IPS-18c (cell line): Measurements from ENCODE around the gene TMEM9.

Experiments
- H3K4me3 ChIP-seq: 2 replicates; pipeline ENCODE4 v1.7.0; 2013; ENCODE audit warnings: low read depth, mild to moderate bottlenecking, low read length, moderate library complexity; ENCODE audit not compliant: insufficient read depth
- H3K9me3 ChIP-seq: one replicate; pipeline ENCODE4 v1.6.1; 2013; ENCODE audit warnings: mild to moderate bottlenecking, low read length, moderate library complexity; ENCODE audit not compliant: control insufficient read depth, insufficient read depth

TMEM9 gene

DNA sequence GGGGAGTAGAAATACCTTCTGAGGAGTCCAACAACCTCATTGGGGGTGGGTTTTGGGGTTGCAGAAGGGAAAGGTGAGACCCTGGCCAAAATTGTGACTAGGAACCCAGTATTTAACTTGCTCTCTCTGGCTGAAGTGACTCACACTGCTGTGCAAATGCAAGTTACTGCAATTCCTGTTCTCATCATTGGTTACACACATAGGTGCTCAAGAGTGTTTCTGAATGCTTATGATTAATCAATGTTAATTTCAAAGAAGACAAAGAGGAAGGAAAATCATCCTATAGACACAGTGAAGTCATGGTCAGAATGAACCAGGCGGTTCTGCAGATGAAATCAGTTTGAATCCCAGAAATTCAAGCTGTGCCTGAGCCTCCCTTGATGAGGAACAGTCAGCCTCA is 30.4 kb downstream of the TMEM9 start:
- no peaks in the 10 kb centered on the region for H3K9me3 ChIP-seq
- H3K4me3 ChIP-seq, result no peak overlapping the region

DNA sequence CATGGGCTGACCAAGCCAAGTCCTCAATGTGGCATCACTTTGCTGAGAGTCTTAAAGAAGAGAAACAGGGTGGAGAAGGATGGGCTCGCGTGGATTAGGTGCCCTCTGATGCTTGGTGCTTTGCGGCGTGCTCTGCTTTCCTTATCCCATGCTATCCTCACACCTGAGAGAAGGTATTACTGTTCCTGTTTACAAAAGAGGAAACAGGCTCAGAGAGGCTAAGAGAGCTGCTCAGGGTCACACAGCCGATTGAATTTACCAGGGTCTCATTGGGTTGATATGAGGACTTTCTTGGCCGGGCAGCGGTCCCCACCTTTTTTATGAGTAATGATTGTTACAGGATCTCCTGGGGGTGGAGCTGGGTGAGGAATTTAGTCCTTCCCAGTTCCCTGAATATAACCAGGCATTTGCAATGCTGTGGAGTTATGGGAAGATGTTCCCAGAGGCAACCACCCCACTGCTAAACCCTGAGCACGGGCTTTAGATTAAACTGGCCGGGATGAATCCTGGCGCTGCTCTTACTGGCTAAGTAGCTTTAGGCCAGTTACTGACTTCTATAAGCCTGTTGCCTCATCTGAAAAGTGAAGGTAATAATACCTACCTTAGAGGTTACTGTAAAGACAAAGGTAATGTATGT is 31.8 kb downstream of the TMEM9 start:
- no peaks in the 10 kb centered on the region for H3K9me3 ChIP-seq
- no peak overlapping the region for H3K4me3 ChIP-seq

DNA sequence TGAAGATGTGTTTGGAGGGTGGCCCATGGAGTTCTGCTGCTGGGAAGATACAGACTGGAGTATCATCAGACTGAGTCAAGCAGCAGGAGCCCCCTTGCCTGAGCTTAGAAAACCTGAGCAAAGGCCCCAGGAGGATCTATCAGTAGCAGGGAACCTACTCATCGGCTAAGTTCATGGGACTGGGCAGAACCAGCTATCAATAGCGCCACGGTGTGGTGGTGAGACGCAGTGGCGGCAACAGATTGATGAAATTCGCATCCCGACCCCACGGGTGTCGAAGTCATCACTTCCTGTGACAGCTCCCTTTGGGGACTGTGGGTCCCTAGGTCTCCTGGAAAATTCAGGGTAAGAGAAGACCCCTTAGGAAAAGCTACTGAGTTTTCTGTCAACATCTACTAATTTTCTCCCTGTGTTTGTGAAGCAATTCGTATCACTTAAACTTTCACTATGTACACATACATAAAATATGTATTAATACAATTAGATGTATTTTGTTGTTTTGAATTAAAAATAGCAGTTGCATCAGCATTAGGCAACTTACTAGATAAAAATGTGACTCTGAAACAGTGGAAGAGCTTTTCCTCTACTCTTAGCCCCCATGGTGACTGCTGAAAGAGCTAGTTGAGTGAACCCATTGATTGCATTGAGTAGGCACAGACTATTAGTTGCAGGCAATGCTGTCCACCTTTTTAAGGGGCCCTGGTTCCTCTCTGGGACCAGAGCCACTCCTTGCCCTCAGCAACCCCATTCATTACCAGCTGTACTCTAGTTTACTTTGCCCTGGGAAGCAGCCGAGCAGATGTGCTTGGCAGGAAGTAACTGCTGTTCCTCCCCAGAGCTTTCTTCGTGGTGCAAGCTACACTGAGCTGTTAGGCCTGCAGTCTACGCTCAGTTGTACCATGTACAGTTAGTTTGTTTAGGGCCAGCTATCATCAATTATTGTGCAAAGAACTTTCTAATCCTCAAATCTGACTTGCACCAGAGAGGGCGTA is 34.8 kb downstream of the TMEM9 start:
- Histone ChIP-seq H3K4me3 (no peak overlapping the region), H3K9me3 (no peaks in the 10 kb centered on the region)

DNA sequence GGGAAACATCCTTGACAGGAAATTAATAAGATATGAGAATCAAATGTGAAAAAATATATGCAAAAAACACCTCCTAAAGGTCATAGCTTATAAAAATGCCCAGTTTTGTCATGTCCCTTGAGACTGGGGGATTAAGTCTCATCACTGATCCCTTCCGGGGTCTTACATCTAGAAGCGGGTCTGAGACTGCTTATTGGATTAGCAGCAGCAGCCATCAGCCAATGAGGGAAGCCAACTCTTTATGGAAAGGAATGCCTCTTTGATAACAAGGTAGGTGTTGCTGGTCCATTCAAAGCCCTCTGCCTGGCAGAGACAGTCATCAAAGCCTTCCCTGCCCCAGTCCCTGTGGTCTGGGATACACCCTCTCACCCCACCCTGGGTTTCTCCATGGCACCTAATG is 38.2 kb downstream of the TMEM9 start:
- H3K9me3 ChIP-seq, result no peaks in the 10 kb centered on the region
- H3K4me3 ChIP-seq, result no peak overlapping the region

DNA sequence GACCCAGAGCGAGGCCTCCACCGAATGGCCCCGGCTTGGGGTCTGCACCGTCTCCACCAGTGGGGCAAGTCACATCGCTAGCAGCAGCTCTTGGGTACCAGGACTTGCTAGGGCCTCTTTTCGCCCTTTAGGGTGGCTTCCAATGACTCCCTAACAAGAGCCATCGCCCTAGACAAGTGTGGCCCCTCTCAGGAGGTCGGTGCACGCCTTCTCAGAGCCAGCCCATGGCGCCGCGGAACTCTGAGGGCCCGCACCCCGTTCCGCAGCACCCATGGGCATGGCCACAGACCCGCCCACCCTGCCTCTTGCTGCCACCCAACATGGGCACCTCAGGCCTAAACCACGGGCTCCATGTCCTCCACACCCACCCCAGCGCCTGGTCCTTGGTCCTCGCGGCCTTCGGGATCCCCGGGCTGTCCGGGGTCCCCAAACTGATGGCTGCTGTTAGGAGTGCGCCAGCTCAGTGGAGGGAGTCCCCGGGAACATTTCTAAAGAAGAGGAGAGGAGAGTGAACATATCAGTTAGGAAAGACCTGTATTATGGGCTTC is 38.8 kb downstream of the TMEM9 start:
- H3K9me3 ChIP-seq, result no peaks in the 10 kb centered on the region
- H3K4me3 ChIP-seq, result no peak overlapping the region

DNA sequence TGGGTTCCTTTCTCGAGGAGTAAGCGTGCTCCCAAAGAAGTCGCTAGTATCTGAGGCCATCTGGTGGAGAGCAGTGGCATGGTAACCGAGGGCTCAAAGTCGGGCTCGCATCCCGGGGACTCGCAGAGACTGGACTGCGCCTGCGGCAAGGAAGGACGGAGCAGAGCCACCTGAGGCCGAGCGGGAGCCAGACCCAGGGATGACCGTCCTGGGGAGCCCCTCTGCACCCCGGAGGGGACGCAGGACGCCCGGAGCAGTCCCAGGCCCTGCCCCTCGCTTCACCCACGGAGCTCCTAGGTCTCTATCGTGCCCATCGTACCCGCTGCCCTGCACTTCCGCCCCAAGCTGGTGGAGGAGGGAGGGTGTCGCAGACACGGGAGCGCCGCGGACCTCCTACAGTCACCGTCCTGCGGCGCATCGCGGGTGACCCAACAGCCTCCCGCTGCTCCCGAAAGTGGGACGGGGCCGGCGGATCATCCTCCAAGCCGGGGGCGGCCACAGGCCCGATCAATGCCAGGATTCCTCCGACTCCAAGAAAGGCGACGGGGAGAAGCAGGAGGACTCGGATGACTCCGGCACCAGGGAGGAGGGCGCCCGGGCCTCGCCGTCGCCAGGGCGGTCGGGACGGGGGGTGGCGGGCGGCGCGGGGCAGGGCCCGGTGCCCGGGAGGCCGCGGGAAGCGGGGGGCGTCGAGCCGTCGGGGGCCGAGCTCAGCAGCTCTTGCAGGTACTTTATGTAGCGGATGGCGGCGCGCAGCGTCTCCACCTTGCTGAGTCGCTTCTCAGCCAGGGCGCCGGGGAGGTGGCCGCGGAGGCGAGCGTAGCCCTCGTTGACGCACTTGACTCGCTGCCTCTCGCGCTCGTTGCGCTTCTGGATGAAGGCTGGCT is 39.8 kb downstream of the TMEM9 start:
- Histone ChIP-seq H3K9me3 (no peaks in the 10 kb centered on the region), H3K4me3 (peak overlapping the region; percentile 78)

DNA sequence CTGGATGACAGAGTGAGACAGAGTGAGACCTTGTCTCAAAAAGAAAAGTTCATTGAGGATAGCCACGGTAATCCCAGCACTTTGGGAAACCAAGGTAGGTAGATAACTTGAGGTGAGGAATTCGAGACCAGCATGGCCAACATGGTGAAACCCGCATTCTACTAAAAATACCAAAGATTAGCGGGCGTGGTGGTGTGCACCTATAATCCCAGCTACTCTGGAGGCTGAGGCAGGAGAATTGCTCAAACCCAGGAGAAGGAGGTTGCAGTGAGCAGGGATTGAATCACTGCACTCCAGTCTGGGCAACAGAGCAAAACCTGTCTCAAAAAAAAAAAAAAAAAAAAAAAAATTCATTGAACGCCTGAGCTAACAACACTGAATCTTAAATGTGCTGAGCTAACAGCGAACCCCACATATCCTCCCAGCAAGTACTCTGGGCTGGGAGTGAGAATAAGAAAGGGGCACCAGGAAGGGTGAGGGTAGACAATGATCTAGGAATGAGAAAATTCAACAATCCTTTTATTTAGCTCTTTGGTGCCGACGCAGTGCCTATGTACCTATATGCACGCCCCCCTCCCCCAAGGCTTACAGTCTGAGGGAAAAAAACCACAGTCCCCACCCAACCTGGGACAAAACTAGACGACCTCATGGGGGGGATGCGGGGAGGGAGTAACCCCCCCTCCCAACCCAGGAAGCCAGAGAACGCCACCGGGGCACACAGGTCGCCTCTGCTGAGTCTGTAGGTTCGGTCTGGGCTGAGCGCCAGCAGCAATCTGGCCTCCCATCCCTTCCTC is 40.6 kb downstream of the TMEM9 start:
- Histone ChIP-seq H3K4me3 (0 out of 2 replicates have a peak overlapping the region, but pooled peaks have one; percentile 78), H3K9me3 (no peaks in the 10 kb centered on the region)

DNA sequence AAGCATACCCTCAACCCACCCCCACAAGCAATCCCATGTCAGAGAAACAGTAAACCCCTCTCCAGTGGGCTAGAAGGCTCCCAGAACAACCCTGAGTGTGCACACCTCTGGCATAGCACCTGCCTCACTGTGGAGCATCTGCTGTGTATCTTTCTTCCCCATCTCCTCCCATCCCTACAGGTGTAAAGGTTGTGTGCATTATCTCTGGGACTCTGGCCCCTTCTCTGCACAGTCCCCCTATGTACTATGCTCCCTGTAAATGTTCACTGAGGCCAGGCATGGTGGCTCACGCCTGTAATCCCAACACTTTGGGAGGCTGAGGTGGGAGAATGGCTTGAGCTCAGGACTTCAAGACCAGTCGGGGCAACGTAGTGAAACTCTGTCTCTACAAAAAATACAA is 41.3 kb downstream of the TMEM9 start:
- Histone ChIP-seq H3K9me3 (no peaks in the 10 kb centered on the region), H3K4me3 (no peak overlapping the region)

DNA sequence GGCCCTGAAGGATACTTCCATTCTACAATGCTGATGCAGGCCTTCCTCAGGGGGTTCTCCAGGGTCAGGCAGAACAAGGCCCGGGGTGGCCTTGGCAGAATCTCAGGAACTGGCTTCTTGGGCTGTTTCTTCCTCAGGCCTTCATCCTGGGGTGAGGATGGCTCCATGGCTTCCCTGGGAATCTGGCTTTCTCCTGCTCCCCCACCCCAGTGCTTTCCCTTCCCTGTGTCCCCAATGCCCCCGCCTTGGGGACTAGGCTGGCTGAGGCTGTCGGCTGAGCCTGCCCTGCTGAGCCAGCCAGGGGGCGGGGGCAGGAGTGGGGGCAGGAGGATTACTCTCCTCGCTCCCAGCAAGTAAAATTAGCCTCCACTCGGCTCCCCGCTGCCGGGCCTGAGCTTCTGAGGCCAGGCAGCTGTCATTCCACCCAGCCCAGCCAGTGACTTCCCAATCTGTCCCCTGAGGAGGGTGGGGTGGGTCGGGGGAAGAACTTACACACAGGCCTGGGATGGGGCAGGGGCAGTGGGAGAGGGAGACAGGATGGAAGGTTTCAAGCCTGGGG is 42.0 kb downstream of the TMEM9 start, which contains the start of gene CACNA1S:
CACNA1S (minus strand) TSS at position 254 of the 559 bp plus-strand sequence; CDS start at position 167, 87 bp downstream.
- no peak within 1 kb of the TSS for H3K4me3 ChIP-seq
- H3K9me3 ChIP-seq, result no peaks in the 10 kb centered on the region

DNA sequence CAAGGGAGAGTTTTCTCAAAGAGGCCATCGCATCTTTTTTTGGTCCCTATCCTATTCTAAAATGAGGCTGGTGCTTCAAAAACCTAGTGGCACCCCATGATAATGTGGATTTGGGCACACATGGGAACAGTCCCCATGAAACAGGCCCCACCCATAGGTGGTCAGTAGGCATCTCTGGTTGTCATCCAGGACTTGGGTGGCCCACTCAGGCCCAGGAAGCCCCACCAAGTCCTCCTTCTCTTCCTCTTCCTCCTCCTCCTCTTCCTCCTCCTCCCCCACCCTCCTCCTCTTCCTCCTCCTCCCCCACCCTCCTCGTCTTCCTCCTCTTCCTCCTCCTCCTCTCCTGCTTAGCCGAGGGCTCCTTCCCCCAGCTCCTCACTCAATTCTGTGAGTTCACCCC is 42.6 kb downstream of the TMEM9 start:
- Histone ChIP-seq H3K4me3 (no peak overlapping the region), H3K9me3 (no peaks in the 10 kb centered on the region)

DNA sequence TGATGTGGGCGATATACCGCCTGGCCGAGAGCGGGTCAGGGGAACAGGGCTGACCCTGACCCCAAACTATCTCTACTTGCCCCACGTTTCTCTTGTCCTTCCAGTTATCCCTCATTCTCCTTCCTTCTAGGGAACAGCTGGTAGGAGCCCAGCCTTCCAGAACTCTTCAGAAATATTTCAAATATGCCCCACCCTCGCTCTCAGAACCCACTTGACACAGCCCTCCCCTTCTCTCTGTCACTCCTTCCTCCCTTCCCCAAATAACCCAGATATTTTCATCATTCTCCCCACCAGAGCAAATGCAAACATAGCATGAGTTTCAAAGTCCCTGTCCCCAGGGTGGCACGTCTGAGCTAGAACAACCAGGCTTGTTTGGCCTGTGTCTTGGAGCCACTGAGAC is 43.1 kb downstream of the TMEM9 start:
- Histone ChIP-seq H3K4me3 (no peak overlapping the region), H3K9me3 (no peaks in the 10 kb centered on the region)

DNA sequence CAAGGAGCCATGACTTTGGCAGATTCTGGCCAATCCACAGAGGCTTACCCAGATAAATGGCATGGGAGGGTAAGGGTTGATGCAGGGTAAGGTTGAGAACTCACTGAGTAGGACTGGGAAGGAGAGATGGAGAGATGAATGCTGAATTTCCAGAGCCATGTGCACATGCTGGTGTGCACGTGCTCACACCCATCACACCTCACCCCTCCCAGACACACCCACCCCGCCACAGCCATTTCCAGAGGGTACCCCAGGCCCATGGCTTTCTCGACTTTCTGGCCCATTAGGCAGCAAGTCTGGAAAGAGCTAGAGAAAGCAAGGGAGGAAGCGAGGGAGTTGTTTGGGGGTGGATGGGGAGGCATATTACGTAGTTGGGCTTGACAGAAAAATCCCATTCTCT is 43.7 kb downstream of the TMEM9 start:
- Histone ChIP-seq H3K9me3 (no peaks in the 10 kb centered on the region), H3K4me3 (no peak overlapping the region)

DNA sequence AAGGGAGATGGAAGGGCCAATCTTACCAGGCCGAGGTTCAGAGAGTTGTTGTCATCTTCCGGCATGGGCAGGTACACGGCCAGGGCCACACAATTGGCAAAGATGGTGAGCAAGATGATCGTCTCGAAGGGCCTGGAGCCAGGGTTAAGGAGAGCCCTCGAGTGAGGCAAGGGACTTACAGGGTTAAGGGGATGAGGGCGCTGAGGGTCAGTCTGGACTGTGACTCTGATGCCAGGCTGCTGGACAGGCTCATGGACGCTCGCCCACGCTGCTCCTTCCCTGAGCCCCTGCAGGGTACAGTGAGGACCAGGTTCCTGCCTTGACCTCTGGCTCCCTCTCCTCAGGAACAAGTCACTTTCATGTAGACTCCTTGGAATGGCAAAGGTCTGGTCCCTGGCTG is 44.1 kb downstream of the TMEM9 start:
- Histone ChIP-seq H3K9me3 (no peaks in the 10 kb centered on the region), H3K4me3 (no peak overlapping the region)

DNA sequence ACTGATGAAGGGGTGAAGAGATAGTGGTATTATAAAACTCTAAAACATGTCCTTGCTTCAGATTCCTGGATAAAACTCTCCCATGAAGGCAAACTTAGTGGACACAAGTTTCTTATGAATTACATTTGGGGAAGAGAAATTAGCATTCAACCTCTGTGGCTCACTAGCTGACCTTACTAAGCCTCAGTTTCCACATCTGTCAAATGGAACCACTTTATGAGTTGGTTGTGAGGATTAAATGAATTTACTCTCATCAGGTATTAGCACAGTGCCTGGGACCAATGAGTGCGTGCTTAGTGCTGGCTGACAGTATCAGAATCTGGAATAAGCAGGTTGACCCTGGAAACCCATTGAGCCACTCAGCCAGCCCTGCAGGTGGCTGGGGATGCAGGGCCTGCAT is 44.6 kb downstream of the TMEM9 start:
- Histone ChIP-seq H3K4me3 (no peak overlapping the region), H3K9me3 (no peaks in the 10 kb centered on the region)

DNA sequence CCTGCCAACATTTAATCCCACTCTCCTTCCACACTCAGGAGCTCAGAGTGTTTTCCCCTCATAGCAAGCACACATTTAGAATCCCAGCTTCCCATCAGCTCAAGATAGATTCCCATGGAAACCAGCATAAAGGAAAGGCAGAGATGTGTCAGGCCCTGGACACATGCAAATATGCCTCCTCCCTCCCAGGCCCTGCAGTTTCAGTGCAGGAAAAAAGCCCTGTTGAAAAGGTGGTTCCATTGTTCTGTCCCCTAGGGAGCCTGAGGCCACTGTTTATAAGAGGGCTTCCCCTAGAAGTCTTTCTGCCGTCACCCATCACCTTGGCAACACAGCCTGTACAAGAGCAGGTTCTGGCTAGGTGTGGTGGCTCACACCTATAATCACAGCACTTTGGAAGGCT is 45.7 kb downstream of the TMEM9 start:
- no peak overlapping the region for H3K4me3 ChIP-seq
- H3K9me3 ChIP-seq, result no peaks in the 10 kb centered on the region

DNA sequence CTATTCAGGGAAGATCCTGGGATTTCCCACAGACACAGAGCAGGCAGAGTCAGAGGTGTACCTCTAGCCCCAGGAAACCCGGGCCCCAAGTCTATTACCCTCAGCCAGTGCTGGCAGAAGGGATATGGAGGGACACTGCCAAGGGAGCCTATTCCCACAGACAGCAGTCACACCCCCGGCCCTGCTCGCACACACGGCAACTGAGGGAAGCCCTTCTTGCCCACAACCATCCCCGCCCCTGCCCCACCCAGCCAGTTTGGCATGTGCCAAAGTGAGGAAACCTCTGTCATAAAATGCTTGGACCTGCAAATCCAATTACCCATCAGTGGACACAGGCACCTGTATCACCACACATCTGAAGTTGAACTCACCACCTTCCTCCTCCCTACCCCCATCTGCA is 48.6 kb downstream of the TMEM9 start:
- no peak overlapping the region for H3K4me3 ChIP-seq
- no peaks in the 10 kb centered on the region for H3K9me3 ChIP-seq
